CD4-positive, alpha-beta T cell treated with Interleukin-1 beta for 1 hour (primary cell): Measurements from ENCODE around the gene RHOT1.
"Not testable (repeated sequence)": the region's sequence is repeated elsewhere in the genome, so short reads cannot be mapped to it uniquely, and the experiment has no call there.

Source experiments
- DNase-seq, 2 donors: peaks; one replicate each; pipeline ENCODE4 v3.0.0-alpha.2; 2020 to 2022

The RHOT1 gene

GRCh38 chr17:32142038-32142856 is at the start of gene RHOT1:
Gene RHOT1, plus strand, starts transcription at chr17:32142502. Its CDS starts 191 bp downstream, at chr17:32142693.
- DNase-seq = peak; percentile 76 to 83

- no peak for DNase-seq
These were observed 42.6 kb upstream of the RHOT1 start for GRCh38 chr17:32099686-32100085.

DNA sequence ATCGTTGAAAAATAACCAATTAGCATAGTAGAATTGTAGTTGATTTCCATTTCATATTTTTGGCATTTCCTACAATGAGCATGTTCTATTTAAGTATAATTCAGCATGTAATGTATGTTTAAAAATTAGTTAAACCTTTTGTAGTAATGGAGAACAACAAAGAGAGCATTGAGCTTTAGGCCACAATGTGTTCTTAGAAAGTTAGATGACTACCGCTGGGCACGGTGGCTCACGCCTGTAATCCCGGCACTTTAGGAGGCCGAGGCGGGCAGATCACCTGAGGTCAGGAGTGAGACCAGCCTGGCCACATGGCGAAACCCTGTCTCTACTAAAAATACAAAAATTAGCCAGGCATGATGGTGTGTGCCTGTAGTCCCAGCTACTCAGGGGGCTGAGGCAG is 42.0 kb upstream of the RHOT1 start:
- DNase-seq = not testable (repeated sequence)

- no peak for DNase-seq
These were observed 41.2 kb upstream of the RHOT1 start for GRCh38 chr17:32100971-32101631.

DNA sequence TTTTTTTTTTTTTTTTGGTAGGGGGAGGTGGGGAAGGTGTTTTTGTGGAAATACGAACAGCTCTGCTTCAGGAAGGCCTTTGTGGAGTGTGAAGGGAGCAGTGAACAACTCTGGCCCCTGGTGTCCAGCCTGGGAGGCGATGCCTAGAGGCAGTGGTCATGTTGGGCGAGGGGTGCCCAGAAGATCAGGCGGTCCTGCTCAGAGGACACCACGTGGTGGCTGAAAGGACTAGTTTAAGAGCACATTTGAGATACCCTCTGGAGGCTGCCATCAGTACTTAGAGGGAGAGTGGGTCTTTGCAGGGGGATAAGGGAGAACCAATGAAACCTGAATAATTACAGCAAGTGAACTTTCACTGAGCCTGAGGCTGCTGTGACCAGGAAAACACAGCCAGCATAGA is 40.1 kb upstream of the RHOT1 start:
- DNase-seq = no peak

- DNase-seq = no peak
These were observed 39.6 kb upstream of the RHOT1 start for GRCh38 chr17:32102646-32103186.

DNA sequence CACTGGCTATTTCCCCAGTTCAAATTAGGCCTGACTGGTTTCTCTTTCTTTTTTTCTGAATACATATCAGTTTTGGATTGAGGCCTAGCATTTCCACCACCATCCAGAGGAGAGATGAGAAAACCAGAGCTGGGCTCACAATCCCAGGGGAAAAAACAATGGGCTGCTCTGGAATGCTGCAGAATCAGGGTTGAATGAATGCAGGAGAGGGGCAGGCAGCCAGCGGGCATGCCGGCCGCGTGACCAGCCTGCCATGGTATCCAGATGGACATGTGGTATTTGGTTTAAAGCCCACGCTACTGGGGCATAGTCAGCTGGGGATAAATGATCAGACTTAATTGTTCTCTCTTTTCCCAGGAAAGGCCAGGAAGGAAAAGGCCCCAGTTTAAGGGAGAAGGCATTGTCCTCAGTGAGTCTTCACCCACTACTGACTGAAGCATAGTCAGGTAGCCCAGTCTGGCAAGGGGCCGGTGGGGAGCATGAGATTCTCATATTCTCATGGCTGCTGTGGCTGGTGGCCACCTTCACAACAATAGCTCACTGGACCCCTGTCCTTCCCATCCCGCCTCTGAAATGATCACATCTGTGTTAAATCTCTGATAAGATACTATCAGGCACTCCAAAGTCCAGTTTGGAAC is 38.7 kb upstream of the RHOT1 start:
- DNase-seq = no peak

- no peak for DNase-seq
These were observed 38.1 kb upstream of the RHOT1 start for GRCh38 chr17:32104158-32104557.

- DNase-seq = not testable (repeated sequence)
These were observed 35.8 kb upstream of the RHOT1 start for GRCh38 chr17:32106471-32106981.

DNA sequence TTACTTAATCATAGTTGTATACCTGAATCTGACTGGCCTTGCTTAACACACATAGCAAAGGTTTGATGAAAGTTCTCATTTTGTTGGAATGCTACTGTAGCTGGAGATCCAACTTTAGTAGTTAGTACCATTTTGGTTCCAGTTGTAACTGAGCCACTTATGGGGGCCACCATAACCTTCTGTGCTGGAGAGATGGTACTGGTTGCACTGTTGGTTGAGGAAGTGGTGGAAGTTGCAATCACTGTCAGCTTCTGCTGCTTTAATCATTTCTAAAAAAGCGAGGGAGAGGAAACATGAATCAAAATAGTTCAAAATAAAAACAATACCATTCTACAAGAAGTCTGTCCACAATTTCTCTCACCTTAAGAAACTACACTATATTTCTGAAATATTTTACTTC is 35.1 kb upstream of the RHOT1 start:
- DNase-seq = not testable (repeated sequence)

DNA sequence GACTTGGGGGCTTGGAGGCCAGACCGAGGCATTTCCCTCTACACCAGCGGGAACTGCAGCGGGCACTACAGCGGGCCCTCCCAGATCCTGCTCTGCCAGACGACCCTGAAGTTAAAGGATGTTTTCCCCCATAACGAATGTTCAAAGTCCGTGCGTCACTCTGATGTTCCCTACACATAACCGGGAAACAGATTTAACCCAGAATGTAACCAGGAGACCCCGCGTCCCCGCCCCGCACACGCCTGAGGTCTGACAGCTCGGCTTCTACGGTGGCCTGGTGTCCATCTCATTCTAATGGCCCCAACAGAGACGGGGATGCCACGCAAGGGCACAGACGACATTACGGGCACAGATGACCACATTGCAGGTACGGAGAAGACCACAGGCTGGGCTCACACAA is 31.7 kb upstream of the RHOT1 start:
- no peak for DNase-seq

DNA sequence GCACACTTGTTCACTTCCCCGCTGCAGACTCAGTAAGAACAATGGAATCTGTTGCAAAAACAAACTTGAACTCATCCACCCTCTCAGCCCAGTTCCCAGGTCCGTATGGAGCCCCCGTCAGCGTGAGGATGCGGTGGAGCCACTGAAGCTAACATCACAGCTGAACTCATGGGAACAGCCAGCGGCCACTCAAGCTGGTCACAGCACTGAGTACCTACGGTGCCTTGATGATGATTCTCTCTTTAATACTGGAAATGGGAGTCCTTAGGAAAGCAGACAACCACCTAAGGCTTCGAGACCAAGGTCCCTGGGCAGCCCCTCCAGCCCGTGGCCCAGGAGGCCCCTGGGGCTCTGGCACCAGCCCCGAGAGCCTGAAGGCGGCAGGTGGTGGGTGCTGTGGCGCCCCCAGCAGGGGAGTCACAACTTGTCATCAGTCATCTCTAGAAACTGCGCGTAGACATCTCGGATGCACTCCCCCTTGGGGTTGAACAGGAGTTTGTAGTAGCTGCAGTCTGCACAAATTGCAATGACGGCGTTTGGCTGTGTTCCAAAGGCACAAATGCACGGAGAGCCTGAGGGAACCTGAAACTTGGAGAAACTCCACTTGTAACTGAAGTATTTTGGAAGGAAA is 31.0 kb upstream of the RHOT1 start:
- DNase-seq = peak; percentile 40 to 51

- no peak for DNase-seq
These were observed 29.9 kb upstream of the RHOT1 start for GRCh38 chr17:32112416-32112815.

GRCh38 chr17:32114536-32114935 is 27.8 kb upstream of the RHOT1 start:
- DNase-seq = no peak

DNA sequence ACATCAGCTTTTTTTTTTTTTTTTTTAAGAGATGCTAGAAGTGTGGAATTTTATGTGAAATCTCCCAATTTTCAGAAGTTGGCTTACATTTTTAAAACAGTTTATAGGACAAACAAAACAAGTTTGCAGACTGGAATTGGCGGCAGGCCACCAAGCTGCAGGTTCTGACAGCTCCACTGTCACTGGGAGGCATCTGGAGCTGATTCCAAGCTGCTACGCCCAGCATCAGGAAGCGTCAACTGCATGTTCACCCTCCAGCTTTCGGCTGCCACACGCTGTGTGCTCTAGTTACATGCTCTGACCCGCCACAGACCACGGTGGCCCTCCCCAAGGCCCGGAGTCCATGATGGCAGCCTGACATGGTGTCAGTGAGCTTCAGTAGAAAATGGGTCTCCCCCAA is 26.8 kb upstream of the RHOT1 start:
- DNase-seq = not testable (repeated sequence)

- no peak for DNase-seq
These were observed 25.4 kb upstream of the RHOT1 start for GRCh38 chr17:32116937-32117336.

DNA sequence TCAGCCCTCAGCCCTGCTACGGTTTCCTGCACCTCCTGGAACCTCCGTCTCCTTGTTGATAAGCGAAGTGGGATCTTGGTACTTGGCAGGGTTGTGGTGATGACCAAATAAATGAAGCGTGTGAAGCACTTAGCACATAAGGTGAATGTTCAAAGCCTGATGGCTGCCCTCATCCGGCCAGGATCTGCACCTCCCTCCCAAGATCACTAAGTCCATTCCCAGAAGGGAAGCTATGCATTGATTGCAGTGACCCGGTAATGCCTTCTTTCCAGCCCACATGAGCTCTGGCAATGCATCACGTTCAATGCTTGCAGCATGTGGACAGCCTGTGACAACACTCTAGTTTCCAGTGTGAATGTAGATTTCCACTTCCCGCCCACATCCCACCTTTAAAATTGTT is 24.9 kb upstream of the RHOT1 start:
- no peak for DNase-seq

GRCh38 chr17:32118088-32118487 is 24.2 kb upstream of the RHOT1 start:
- not testable (repeated sequence) for DNase-seq

- DNase-seq = no peak
These were observed 23.5 kb upstream of the RHOT1 start for GRCh38 chr17:32118835-32119234.

GRCh38 chr17:32120141-32120540 is 22.2 kb upstream of the RHOT1 start:
- no peak for DNase-seq

DNA sequence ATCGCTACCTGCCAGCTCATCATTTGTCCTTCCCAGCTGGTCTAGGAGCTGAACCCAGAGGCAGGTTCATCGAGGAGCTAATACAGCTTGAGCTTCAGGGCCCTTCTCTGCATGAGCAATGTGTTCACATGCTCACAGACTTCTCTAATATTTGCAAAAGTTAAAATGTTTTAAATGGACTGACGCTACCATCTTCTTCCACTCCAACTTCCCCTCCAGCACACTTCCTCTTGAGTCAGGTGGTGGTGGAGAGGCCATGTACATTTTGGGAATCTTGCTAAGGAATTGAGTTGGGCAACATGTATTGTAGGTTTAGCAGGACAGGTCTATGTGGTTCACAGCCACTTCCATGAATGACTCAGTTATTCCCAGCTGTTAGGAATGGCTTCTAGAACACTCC is 21.6 kb upstream of the RHOT1 start:
- no peak for DNase-seq

- DNase-seq = no peak
These were observed 18.5 kb upstream of the RHOT1 start for GRCh38 chr17:32123782-32124181.
